GM18505 (cell line): ENCODE data around the gene RNF223.

ENCODE experiments used
- ATAC-seq: cut with Tn5 transposase; IDR thresholded peaks from one replicate; pipeline ENCODE4 v1.9.1; 2021; ENCODE audit not compliant: unreplicated experiment
- POLR2A ChIP-seq: IDR thresholded peaks from 4 replicates; pipeline ENCODE4 v1.6.1; 2011; ENCODE audit warnings: borderline replicate concordance; ENCODE audit not compliant: insufficient read depth, insufficient read length; ENCODE audit errors: extremely low read depth

The RNF223 gene

GRCh38 chr1:1094981-1095380 is 20.9 kb upstream of the RNF223 start:
- no peak for ATAC-seq
- no peak for TF ChIP-seq POLR2A

GRCh38 chr1:1093610-1093943 is 19.5 kb upstream of the RNF223 start:
- TF ChIP-seq POLR2A: no peak
- no peak for ATAC-seq

- ATAC-seq: no peak
- no peak for TF ChIP-seq POLR2A
Measured at GRCh38 chr1:1092894-1093609, 18.9 kb upstream of the RNF223 start.

GRCh38 chr1:1092149-1092855 is 18.2 kb upstream of the RNF223 start:
- TF ChIP-seq POLR2A: no peak
- ATAC-seq: no peak

- no peak for TF ChIP-seq POLR2A
- ATAC-seq: no peak
Measured at GRCh38 chr1:1091344-1092148, 17.4 kb upstream of the RNF223 start.

GRCh38 chr1:1090424-1091343 is 16.6 kb upstream of the RNF223 start:
- ATAC-seq: no peak
- TF ChIP-seq POLR2A: no peak

DNA sequence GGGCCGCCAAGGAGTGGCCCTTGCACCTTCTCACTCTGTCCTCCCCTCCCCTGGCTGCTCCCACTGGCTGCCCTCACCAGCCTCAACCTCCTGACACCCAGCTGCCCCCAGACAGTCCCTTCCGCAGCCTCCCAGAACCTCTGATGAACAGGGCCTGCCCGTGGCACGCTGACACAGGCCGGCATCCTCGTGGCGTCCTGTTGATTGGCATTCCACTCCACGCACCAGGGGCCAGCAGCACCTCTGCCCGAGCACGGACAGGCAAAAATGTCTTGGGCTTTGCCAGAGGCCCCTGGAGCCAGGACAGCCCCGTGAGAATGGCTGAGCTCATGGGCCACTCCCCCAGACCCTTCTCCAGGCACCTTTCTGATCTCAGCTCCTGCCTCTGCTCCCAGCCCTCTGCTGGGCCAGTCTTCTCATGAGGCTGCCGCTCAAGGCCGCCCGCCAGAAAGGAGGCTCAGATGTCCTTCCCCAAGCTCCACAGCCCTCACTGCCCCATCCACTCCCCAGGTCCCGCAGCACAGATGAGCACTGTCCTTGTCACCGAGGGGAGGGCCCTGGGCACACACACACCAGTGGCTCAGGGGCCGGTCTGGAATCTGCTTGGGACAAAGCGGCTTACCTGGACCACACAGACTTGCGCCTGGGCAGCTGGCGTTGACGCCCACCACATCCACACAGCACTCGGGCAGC is 15.8 kb upstream of the RNF223 start:
- ATAC-seq: no peak

DNA sequence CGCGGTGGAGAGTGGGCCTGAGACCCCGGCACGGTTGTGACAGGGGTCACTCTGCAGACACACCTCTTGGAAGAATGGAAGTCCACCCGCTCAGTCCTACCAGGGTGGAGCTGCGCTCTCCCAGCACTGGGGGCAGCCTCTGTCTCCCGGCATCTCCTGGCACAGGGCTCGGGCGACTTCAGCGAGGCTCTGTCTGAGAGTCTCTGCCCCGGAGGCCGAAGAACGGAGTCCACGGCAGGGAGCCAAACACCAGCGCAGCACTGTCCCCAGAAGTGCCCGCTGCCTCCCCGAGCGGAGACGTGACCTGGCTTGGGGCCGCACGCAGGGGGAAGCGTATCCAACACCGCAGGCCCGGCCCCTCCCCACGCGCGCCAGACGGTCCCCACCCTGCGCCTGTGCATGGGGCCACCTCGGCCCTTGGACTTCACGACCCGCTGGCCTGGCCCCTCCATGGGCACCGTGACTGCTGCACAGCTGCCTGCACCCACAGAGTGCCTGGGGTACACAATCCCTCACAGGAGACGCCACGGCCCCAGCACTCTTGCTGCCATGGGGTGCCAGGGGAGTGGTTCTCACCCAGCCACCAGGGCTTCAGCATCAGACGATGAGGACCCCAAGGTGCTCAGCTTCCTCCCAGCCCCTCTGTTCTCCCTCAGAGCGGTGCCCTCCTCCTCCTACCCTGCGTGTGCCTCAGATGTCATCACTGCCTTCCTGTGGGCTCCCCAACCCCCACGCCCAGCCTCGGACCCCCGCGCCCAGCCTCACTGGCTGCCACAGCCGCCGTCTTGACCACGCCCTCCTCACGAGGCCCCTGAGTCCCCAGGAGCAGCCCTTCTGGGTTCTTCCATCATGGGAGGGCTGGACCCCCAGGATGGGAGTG is 14.9 kb upstream of the RNF223 start:
- no peak for ATAC-seq

More for the DNA sequence above, 15.8 kb upstream of the RNF223 start:
- no peak for TF ChIP-seq POLR2A

DNA sequence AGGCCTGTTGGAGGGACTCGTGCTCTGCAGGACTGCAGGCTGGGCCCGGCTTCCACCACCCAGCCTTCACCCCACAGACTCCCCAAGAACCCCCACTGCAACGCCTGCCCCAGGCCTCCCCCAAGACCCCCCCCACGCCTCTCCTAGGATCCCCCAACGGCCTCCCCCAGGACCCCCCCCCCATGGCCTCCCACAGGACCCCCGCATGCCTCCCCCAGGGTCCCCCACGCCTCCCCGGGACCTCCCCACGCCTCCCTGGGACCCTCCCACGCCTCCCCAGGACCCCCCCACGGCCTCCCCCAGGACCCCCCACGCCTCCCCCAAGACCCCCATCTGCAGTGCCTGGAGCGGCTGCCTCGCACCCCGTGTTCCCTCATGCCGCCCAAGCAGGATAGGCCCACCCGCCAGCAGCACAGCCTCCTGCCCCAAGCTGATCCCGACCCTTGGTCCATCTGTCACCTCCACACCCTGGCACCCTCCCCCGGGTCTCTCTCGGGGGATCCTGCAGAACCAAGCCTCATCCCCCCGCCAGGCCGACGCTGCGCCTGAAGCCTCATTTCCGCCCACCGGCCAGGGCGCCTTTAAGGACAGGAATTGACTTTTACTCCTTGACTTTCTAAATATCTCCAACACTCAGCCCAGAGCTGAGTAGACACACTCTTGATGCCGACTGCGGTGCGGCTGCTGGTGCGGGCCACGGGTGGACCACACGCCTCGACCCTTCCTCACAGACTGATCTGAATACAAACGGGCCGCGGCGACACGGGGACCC is 14.1 kb upstream of the RNF223 start:
- no peak for TF ChIP-seq POLR2A
- no peak for ATAC-seq

More for the DNA sequence above, 14.9 kb upstream of the RNF223 start:
- TF ChIP-seq POLR2A: no peak

- ATAC-seq: no peak
- no peak for TF ChIP-seq POLR2A
Measured at GRCh38 chr1:1087351-1088028, 13.4 kb upstream of the RNF223 start.
